Measurements from ENCODE around the gene PML. TPM values are rescaled to one million over a fixed set of nuclear protein-coding genes. Genes with fewer than 3 reads are reported as not detected.

The PML gene
- total RNA-seq, 2 experiments from 2014 or later, result 133 to 138 TPM

GRCh38 chr15:74006774-74007639 is 12.5 kb downstream of the PML start:
- H3K4me3 Mint-ChIP-seq, result peak overlapping the region; percentile 19
- H3K27ac Mint-ChIP-seq, result peak overlapping the region; percentile 82
- no peaks in the 10 kb centered on the region for H3K27me3 Mint-ChIP-seq
- H3K4me1 Mint-ChIP-seq, result peaks cover 55% of the 10 kb centered on the region
- ChIA-PET POLR2A (interaction anchor here (0.9 to 6.7 kb wide), 6 partner anchors 9 to 48 kb away, joined by 3 to 78 read pairs (median 4); partner anchors contain the start of genes PML and STOML1), CTCF (interaction anchor here (0.9 to 2.7 kb wide), 7 partner anchors 11 to 41 kb away, joined by 3 to 13 read pairs (median 5); partner anchors contain the start of gene PML)
- DNase-seq, result no peak
- H3K9me3 Mint-ChIP-seq, result peaks cover 3% of the 10 kb centered on the region
- peaks cover 79% of the 10 kb centered on the region for H3K36me3 Mint-ChIP-seq (ENCODE audit: low read depth)

GRCh38 chr15:74007820-74008371 is 13.4 kb downstream of the PML start:
- Mint-ChIP-seq H3K9me3 (peaks cover 3% of the 10 kb centered on the region), H3K27ac (peak overlapping the region; percentile 82), H3K4me1 (peaks cover 59% of the 10 kb centered on the region), H3K36me3 (ENCODE audit: low read depth) (peaks cover 80% of the 10 kb centered on the region), H3K4me3 (peak overlapping the region; percentile 25), H3K27me3 (no peaks in the 10 kb centered on the region)
- DNase-seq, result peak; percentile 52
- CTCF ChIA-PET, result interaction anchor here (1.1 to 2.7 kb wide), 4 partner anchors 12 to 42 kb away, joined by 4 to 13 read pairs (median 7); partner anchors contain the start of gene PML
- POLR2A ChIA-PET, result interaction anchor here (1.1 to 6.7 kb wide), 4 partner anchors 8 to 41 kb away, joined by 3 to 78 read pairs (median 4); partner anchors contain the start of genes PML and STOML1

GRCh38 chr15:74008901-74009300 is 14.4 kb downstream of the PML start:
- peaks cover 54% of the 10 kb centered on the region for H3K4me1 Mint-ChIP-seq
- H3K27me3 Mint-ChIP-seq, result no peaks in the 10 kb centered on the region
- POLR2A ChIA-PET, result no interaction called here

GRCh38 chr15:74010929-74011540 is 16.5 kb downstream of the PML start:
- Mint-ChIP-seq H3K9me3 (no peaks in the 10 kb centered on the region), H3K4me1 (peaks cover 60% of the 10 kb centered on the region), H3K4me3 (no peak overlapping the region), H3K36me3 (ENCODE audit: low read depth) (peaks cover 80% of the 10 kb centered on the region), H3K27me3 (no peaks in the 10 kb centered on the region), H3K27ac (no peak overlapping the region)
- ChIA-PET POLR2A (interaction anchor here (1.7 kb wide), 1 partner anchor 9 kb away, joined by 3 read pairs; no protein-coding TSS in a partner anchor), CTCF (interaction anchor here (0.9 to 1.5 kb wide), 4 partner anchors 16 to 60 kb away, joined by 3 to 5 read pairs (median 4); partner anchors contain the start of gene PML)
- no peak for DNase-seq

More at GRCh38 chr15:74008901-74009300, 14.4 kb downstream of the PML start:
- no peak for DNase-seq
- Mint-ChIP-seq H3K9me3 (no peaks in the 10 kb centered on the region), H3K4me3 (no peak overlapping the region), H3K36me3 (ENCODE audit: low read depth) (peaks cover 80% of the 10 kb centered on the region), H3K27ac (no peak overlapping the region)
- CTCF ChIA-PET, result interaction anchor here (1.7 to 2.7 kb wide), 2 partner anchors 16 to 36 kb away, joined by 4 to 13 read pairs; no protein-coding TSS in a partner anchor

- no peak overlapping the region for H3K27ac Mint-ChIP-seq
- H3K36me3 Mint-ChIP-seq (ENCODE audit: low read depth), result peaks cover 80% of the 10 kb centered on the region
- H3K9me3 Mint-ChIP-seq, result no peaks in the 10 kb centered on the region
- ChIA-PET POLR2A (interaction anchor here (1.7 kb wide), 1 partner anchor 9 kb away, joined by 3 read pairs; no protein-coding TSS in a partner anchor), CTCF (interaction anchor here (1.4 kb wide), 1 partner anchor 39 kb away, joined by 5 read pairs; no protein-coding TSS in a partner anchor)
- no peaks in the 10 kb centered on the region for H3K27me3 Mint-ChIP-seq
- DNase-seq, result no peak
- H3K4me1 Mint-ChIP-seq, result peaks cover 57% of the 10 kb centered on the region
- H3K4me3 Mint-ChIP-seq, result no peak overlapping the region
Measured at GRCh38 chr15:74011610-74012009, 17.1 kb downstream of the PML start.

- H3K36me3 Mint-ChIP-seq (ENCODE audit: low read depth), result peaks cover 66% of the 10 kb centered on the region
- no peak overlapping the region for H3K4me3 Mint-ChIP-seq
- ChIA-PET CTCF (no interaction called here), POLR2A (no interaction called here)
- H3K27ac Mint-ChIP-seq, result no peak overlapping the region
- peaks cover 41% of the 10 kb centered on the region for H3K4me1 Mint-ChIP-seq
- H3K9me3 Mint-ChIP-seq, result no peaks in the 10 kb centered on the region
- H3K27me3 Mint-ChIP-seq, result no peaks in the 10 kb centered on the region
- DNase-seq, result no peak
Measured at GRCh38 chr15:74013374-74013894, 18.9 kb downstream of the PML start.

GRCh38 chr15:74019734-74020133 is 25.2 kb downstream of the PML start:
- ChIA-PET CTCF (interaction anchor here (0.6 to 0.8 kb wide), 2 partner anchors 12 to 15 kb away, joined by 3 to 4 read pairs; no protein-coding TSS in a partner anchor), POLR2A (interaction anchor here (0.8 kb wide), 1 partner anchor 9 kb away, joined by 3 read pairs; no protein-coding TSS in a partner anchor)
- H3K27ac Mint-ChIP-seq, result no peak overlapping the region
- peaks cover 62% of the 10 kb centered on the region for H3K36me3 Mint-ChIP-seq (ENCODE audit: low read depth)
- no peak for DNase-seq
- H3K4me3 Mint-ChIP-seq, result no peak overlapping the region
- no peaks in the 10 kb centered on the region for H3K9me3 Mint-ChIP-seq
- peaks cover 22% of the 10 kb centered on the region for H3K4me1 Mint-ChIP-seq
- H3K27me3 Mint-ChIP-seq, result no peaks in the 10 kb centered on the region

GRCh38 chr15:74022706-74023470 is 28.4 kb downstream of the PML start:
- POLR2A ChIA-PET, result no interaction called here
- Mint-ChIP-seq H3K4me1 (peaks cover 11% of the 10 kb centered on the region), H3K9me3 (no peaks in the 10 kb centered on the region), H3K4me3 (no peak overlapping the region), H3K27me3 (no peaks in the 10 kb centered on the region), H3K36me3 (ENCODE audit: low read depth) (peaks cover 55% of the 10 kb centered on the region), H3K27ac (no peak overlapping the region)
- CTCF ChIA-PET, result no interaction called here
- DNase-seq, result no peak

- Mint-ChIP-seq H3K9me3 (no peaks in the 10 kb centered on the region), H3K4me1 (peaks cover 11% of the 10 kb centered on the region), H3K27ac (no peak overlapping the region), H3K4me3 (no peak overlapping the region), H3K36me3 (ENCODE audit: low read depth) (peaks cover 62% of the 10 kb centered on the region), H3K27me3 (no peaks in the 10 kb centered on the region)
- POLR2A ChIA-PET, result no interaction called here
- no peak for DNase-seq
- CTCF ChIA-PET, result interaction anchor here (0.8 to 1.6 kb wide), 3 partner anchors 51 to 65 kb away, joined by 3 to 4 read pairs (median 3); no protein-coding TSS in a partner anchor
Measured at GRCh38 chr15:74024687-74025086, 30.2 kb downstream of the PML start.

GRCh38 chr15:74025436-74025835 is 30.9 kb downstream of the PML start:
- no peak overlapping the region for H3K27ac Mint-ChIP-seq
- peaks cover 60% of the 10 kb centered on the region for H3K36me3 Mint-ChIP-seq (ENCODE audit: low read depth)
- no peak for DNase-seq
- no peak overlapping the region for H3K4me3 Mint-ChIP-seq
- H3K9me3 Mint-ChIP-seq, result no peaks in the 10 kb centered on the region
- CTCF ChIA-PET, result interaction anchor here (1.6 kb wide), 1 partner anchor 51 kb away, joined by 4 read pairs; no protein-coding TSS in a partner anchor
- peaks cover 11% of the 10 kb centered on the region for H3K4me1 Mint-ChIP-seq
- H3K27me3 Mint-ChIP-seq, result no peaks in the 10 kb centered on the region
- POLR2A ChIA-PET, result interaction anchor here (1.3 kb wide), 1 partner anchor 31 kb away, joined by 4 read pairs; the partner anchor contains the start of gene PML

- H3K4me3 Mint-ChIP-seq, result no peak overlapping the region
- H3K36me3 Mint-ChIP-seq (ENCODE audit: low read depth), result peaks cover 57% of the 10 kb centered on the region
- H3K27ac Mint-ChIP-seq, result no peak overlapping the region
- no peaks in the 10 kb centered on the region for H3K27me3 Mint-ChIP-seq
- ChIA-PET CTCF (interaction anchor here (1.9 to 2.0 kb wide), 2 partner anchors 21 to 55 kb away, joined by 7 to 10 read pairs; no protein-coding TSS in a partner anchor), POLR2A (no interaction called here)
- H3K4me1 Mint-ChIP-seq, result no peaks in the 10 kb centered on the region
- H3K9me3 Mint-ChIP-seq, result no peaks in the 10 kb centered on the region
- DNase-seq, result no peak
Measured at GRCh38 chr15:74027688-74028087, 33.2 kb downstream of the PML start.

- CTCF ChIA-PET, result interaction anchor here (1.9 to 2.0 kb wide), 2 partner anchors 20 to 56 kb away, joined by 7 to 10 read pairs; no protein-coding TSS in a partner anchor
Measured at GRCh38 chr15:74028646-74029045, 34.1 kb downstream of the PML start.

More at GRCh38 chr15:74028646-74029045, 34.1 kb downstream of the PML start:
- POLR2A ChIA-PET, result no interaction called here
- Mint-ChIP-seq H3K9me3 (no peaks in the 10 kb centered on the region), H3K4me3 (no peak overlapping the region), H3K36me3 (ENCODE audit: low read depth) (peaks cover 51% of the 10 kb centered on the region), H3K27me3 (no peaks in the 10 kb centered on the region), H3K27ac (no peak overlapping the region), H3K4me1 (no peaks in the 10 kb centered on the region)
- no peak for DNase-seq
